GM21447 (cell line): ENCODE measurements around the gene MGAT5B.

ENCODE experiments used
- ATAC-seq: cut with Tn5 transposase; IDR thresholded peaks from one replicate; pipeline ENCODE4 v1.9.1; 2021; ENCODE audit not compliant: unreplicated experiment

MGAT5B gene

GRCh38 chr17:76879254-76879653, 11.1 kb downstream of the MGAT5B start:
- no peak for ATAC-seq

- ATAC-seq, result no peak
Observed at GRCh38 chr17:76879691-76880090, 11.5 kb downstream of the MGAT5B start.

- no peak for ATAC-seq
Observed at GRCh38 chr17:76880268-76880667, 12.1 kb downstream of the MGAT5B start.

- no peak for ATAC-seq
Observed at GRCh38 chr17:76880971-76881370, 12.8 kb downstream of the MGAT5B start.

- ATAC-seq, result no peak
Observed at GRCh38 chr17:76881408-76881807, 13.2 kb downstream of the MGAT5B start.

GRCh38 chr17:76881966-76882365, 13.8 kb downstream of the MGAT5B start:
- ATAC-seq, result no peak

DNA sequence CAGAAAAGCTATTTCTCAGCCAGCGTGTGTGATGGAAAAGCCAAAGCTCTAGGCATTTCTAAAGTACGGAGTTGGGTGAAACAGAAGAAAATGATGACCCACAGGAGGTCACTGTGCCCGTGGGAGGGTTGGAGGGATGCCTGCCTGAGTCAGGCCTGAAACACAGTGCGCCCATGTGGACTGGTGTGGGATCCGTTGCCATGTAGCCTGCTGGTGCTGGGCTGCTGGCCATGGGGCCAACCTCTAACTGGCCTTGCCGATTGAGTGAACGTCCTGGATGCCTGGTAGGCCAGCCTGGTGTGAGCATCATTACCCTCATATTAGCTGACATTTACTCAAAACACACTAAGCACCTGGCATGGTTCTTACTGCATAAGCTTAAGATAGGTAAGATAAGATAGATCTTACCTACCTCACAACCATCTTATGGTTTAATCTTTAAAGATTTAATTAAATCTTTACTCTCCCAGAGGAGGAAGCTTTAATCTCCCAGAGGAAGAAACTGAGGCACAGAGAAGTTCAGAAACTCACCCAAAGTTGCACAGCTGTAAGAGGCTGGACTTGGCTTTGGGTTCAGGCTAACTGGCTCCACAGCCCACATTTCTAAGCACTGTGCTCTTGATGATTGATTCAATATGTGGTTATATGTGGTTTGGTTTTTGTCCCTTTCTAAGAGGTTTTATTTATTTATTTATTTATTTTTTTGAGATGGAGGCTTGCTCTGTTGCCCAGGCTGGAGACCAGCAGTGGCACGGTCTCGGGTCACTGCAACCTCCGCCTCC, 15.7 kb downstream of the MGAT5B start:
- ATAC-seq, result no peak

GRCh38 chr17:76884995-76885893, 17.0 kb downstream of the MGAT5B start:
- ATAC-seq, result no peak

- no peak for ATAC-seq
Observed at GRCh38 chr17:76885894-76886290, 17.7 kb downstream of the MGAT5B start.

DNA sequence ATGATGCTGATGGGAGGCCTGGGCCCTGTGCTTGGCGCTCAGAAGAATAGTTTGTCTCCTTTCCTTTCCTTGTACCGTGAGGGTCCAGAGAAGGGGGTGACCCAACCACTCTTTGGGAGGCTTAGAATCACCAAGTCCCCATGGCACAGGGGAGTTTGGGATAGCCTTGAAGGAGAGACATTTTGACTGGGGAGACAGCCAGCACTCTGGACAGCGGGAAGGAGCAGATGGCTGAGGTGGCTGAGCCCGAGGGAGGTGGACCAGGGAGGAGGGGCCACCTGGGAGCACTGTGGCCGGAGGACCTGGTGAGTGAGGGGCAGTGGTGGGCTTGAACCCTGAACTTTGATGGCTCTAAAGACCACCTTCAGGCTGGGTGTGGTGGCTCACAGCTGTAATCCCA, 18.2 kb downstream of the MGAT5B start:
- no peak for ATAC-seq

- ATAC-seq, result no peak
Observed at GRCh38 chr17:76887802-76888201, 19.6 kb downstream of the MGAT5B start.

DNA sequence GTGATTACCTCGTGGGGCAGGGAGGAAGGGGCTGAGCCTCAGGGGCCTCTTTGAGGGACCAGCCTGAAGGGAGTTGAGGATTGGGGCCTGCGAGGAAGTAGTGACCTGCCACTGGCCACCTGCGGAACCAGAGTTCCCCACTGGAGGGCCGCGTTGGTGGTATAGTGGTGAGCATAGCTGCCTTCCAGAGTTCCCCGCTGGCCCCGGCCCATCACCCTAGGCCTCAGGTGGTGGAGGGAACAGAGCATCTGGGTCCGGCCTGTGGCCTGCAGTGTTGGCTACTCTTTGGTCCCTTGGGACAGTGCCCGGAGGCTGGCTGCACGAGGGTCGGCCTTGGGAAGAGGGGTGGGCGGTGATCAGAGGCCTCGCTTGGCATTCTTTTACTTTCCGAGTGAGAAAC, 20.5 kb downstream of the MGAT5B start:
- no peak for ATAC-seq

DNA sequence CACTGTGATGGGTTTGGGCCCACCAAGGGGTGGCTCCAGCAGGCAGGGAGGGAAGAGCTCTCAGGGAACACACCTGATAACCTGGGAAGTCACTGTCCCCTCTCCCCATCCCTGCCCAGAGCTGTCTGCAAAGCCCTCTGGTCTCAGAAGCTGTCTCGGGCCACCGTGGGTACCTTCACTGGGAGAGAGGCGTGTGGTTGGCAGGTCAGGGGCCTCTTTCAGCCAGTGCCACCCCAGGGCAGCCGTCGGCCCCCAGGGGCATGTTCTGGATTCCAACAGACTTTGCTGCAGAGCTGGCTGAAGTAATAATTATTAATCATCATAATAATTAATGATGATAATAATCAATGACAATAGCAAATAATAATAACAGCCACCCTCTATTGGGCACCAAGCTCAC, 21.1 kb downstream of the MGAT5B start:
- no peak for ATAC-seq

GRCh38 chr17:76892329-76892728, 24.1 kb downstream of the MGAT5B start:
- ATAC-seq, result no peak

- no peak for ATAC-seq
Observed at GRCh38 chr17:76893623-76894334, 25.6 kb downstream of the MGAT5B start.

GRCh38 chr17:76894842-76895241, 26.6 kb downstream of the MGAT5B start:
- no peak for ATAC-seq

DNA sequence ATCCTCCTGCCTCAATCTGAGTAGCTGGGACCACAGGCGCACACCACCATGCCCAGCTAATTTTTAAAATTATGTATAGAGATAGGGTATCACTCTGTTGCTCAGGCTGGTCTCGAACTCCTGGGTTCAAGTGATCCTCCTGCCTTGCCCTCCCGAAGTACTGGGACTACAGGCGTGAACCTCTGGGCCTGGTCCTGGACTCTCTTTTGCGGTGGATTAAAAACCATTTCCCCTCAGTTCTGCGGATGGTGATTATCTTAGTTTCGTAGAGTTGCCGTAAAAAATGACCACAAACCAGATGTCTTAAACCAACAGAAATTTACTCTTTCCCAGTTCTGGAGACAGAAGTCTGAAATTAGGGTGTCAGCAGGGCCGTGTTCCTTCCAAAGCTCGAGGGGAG, 28.8 kb downstream of the MGAT5B start:
- no peak for ATAC-seq

DNA sequence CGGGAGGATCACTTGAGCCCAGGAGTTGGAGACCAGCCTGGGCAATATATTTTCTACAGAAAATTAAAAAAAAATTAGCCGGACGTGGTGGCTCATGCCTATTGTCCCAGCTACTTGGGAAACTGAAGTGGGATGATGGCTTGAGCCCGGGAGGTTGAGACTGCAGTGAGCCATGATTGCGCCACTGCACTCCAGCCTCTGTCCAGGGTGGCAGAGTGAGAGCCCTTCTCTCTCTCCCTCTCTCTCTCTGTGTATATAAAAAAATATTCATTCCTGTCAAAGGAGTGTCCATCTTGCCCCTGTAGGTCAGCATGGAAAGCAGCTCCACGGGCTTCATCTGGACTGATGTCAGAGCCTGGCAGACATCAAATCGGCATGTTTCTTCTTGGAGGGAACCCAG, 31.2 kb downstream of the MGAT5B start:
- no peak for ATAC-seq

GRCh38 chr17:76900723-76901122, 32.5 kb downstream of the MGAT5B start:
- ATAC-seq, result no peak

DNA sequence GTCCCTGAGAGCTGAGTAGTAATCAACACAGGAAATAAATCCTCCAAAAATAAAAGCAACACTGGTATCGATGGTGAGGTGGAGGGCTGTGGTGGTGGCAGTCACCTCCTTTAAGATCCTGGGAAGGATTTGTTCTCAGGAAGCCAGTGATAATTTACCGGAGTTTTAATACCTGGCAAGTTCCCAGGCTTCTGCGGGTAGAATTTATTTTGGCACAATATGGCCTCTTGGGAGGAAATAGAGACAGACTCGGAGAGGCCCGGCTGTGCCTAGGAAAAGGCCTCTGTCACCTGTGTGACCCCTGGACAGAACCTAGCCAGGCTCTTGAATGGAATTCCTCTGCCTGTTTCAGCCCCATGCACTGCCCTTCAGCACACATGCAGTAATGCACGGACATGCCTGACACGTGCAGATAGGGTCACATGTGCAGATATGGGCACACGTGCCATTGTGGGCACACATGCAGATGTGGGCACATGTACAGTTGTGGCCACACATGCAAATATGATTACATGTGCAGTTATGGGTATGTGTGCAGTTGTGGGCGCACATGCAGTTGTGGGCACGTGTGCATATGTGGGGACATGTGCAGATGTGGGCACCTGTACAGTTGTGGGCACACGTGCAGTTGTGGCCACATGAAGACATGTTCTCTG, 33.5 kb downstream of the MGAT5B start:
- ATAC-seq, result no peak

GRCh38 chr17:76902476-76902875, 34.3 kb downstream of the MGAT5B start:
- no peak for ATAC-seq
